H1 (cell line): Measurements from ENCODE around the gene CCR1. TPM values are rescaled to one million over a fixed set of nuclear protein-coding genes. Genes with fewer than 3 reads are reported as not detected.

Experiments used
- EP300 ChIP-seq, 2 experiments: IDR thresholded peaks; 1 replicate in 1 of 2; 2 replicates in 1 of 2; pipeline ENCODE4 v1.6.1; 2011 to 2012; ENCODE audit warnings: low read depth in 2 of 2, low read length in 2 of 2, mild to moderate bottlenecking in 2 of 2, borderline replicate concordance in 1 of 2, inconsistent platforms in 1 of 2, moderate library complexity in 1 of 2
- KDM5A ChIP-seq: fragments of 200-600 bp; IDR thresholded peaks from 2 replicates; pipeline ENCODE4 v1.7.1; 2012; ENCODE audit warnings: mild to moderate bottlenecking, low read length, inconsistent platforms, mixed read lengths
- RAD21 ChIP-seq, 2 experiments: IDR thresholded peaks in 1 of 2; conservative IDR thresholded peaks in 1 of 2; 2 replicates each; pipeline ENCODE4 v1.6.1; 2011; ENCODE audit warnings: low read depth in 2 of 2, low read length in 2 of 2, improper control_type of control experiment in 1 of 2, inconsistent platforms in 1 of 2, mild to moderate bottlenecking in 1 of 2, moderate library complexity in 1 of 2
- polyA plus RNA-seq, 7 experiments: library from polyadenylated mRNA; depleted of rRNA in 3 of 7; stranded (reverse) in 5 of 7; unstranded in 2 of 7; fragments of >200 nt in 5 of 7; fragments of 200-250 nt in 2 of 7; gene quantifications; 1 replicate in 5 of 7; 2 replicates in 1 of 7; 4 replicates in 1 of 7; pipeline versions ENCODE4 v1.2.1 to v1.2.3, GENCODE V29; 2011 to 2013; ENCODE audit warnings: missing spikeins in 2 of 7, mixed read lengths in 2 of 7
- total RNA-seq: library from RNA; stranded (reverse); fragmentation: NEBNext Ultra II Directional; extraction: Animal tissue kit (Norgen Biotek cat#: 25700); gene quantifications from 2 replicates; pipeline ENCODE4 v1.2.1, GENCODE V29; 2021

Gene CCR1
- total and polyA plus RNA-seq, 2 of the 8 experiments (the other 6 are each of a cell fraction or from before 2014, with no cell fraction given) = not detected

DNA sequence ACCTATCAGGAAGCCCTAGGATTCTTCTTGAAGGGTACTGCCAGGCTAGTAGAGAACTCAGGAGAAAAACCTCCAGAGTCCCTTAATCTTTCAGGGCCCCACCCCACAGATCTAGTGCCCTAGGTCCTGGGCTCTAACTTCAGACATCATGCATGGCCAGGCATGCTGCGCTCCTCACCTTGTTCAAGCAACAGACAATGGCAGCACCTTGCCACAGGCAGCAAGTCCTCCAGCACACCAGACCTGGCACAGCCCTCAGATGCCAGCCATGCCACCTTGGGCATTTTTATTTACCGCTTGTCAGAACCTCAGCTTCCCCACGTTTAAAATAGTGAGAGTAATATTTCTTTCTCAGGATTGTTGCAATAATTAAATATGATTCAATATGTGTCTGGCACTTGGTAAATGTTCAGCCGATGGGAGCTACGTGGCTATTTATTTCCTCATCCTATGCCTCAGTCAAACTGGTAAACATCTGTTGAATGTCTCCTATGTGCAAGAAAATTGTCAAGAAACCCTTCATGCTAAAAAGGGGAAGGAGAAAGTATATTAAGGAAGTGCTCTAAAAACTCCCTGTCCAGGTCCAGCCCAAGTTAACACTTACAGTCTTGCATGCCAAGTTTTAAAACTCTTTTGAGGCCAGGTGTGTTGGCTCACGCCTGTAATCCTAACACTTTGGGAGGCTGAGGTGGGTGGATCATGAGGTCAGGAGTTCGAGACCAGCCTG is 14.5 kb upstream of the CCR1 start (continued):
- TF ChIP-seq KDM5A (no peak), RAD21 (IDR thresholded peaks at IDR 0.05 in 1 of 2, conservative IDR thresholded peaks at IDR 0.05 in 1 of 2; ENCODE audit: low read depth in 2 of 2, low read length in 2 of 2) (no peak), EP300 (IDR thresholded peaks at IDR 0.05; ENCODE audit: borderline replicate concordance in 1 of 2, low read depth in 2 of 2, low read length in 2 of 2) (no peak)
